ENCODE results near the gene LAMTOR3. TPM values are rescaled to one million over a fixed set of nuclear protein-coding genes. Genes with fewer than 3 reads are reported as not detected.
A peak's percentile ranks its signal among the peaks of the same experiment; 100 is the strongest.

Gene LAMTOR3
- total and polyA plus RNA-seq, 10 of the 15 experiments (the other 5 are each of a cell fraction or from before 2014, with no cell fraction given): 30.1 to 120 (median 65.5) TPM

DNA sequence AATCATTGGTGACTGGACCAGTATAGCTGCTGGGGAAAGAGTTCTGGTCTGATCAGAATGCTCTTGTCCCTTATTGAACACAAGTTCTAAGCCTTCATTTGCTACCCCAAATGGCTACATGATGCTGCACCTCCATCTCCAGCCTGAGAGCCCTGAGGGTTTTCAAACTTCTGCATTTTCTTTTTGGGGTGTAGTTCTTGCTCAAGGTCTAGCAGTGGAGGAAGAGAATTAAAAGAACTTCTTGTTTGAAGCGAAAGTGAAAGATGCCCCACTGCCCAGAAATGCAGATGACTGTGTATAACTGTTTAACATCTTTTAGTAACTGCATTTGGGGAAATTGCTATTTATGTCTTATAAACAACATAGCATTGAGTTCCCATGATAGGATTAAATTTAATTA, 38.5 kb downstream of the LAMTOR3 start (continued):
- TF ChIP-seq ATF2 (IDR thresholded peaks at IDR 0.05; ENCODE audit: low read length) (peak; percentile 28; the same call in 1 of the 2 replicates), TBL1XR1 (IDR thresholded peaks at IDR 0.05; ENCODE audit: low read depth, low read length) (no peak)

DNA sequence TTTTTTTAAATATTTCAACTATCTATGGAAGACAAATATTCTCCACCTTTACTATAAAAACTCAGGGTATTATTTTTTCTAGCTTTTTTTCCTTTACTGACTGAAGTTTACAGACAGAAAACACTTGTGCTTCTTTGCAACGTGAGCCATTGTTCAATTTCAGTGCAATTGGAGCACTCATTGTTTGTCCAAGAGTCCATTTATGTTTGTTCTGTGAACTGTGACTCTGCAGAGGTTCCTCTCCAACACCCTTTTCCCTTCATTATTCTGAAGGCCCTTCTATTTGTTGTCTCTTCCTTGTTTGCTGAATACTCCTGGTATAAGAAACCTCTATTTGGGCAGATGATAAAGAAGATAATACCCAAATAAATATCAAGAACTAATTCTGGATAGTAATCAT, 40.2 kb downstream of the LAMTOR3 start:
- H3K4me2 ChIP-seq (ENCODE audit: control insufficient read depth, insufficient read depth): no peak overlapping the region
- H3K27me3 ChIP-seq (replicated peaks in 1 of 2; ENCODE audit: control insufficient read depth in 2 of 2, insufficient read depth in 2 of 2, low read length in 1 of 2): no peaks in the 10 kb centered on the region
- FAIRE-seq (no peak), DNase-seq (ENCODE audit: low read depth, low spot score) (no peak), ATAC-seq (no peak)
- CTCF ChIA-PET: interaction anchor here (1.2 to 2.0 kb wide), 5 partner anchors 29 to 93 kb away, joined by 3 to 9 read pairs (median 5); no protein-coding TSS in a partner anchor
- H2AFZ ChIP-seq (ENCODE audit: control insufficient read depth, low read depth, low read length): no peak overlapping the region
- H3K79me2 ChIP-seq (ENCODE audit: control insufficient read depth, insufficient read depth, low read length): peaks cover 2% of the 10 kb centered on the region; the same call in 1 of the 2 replicates
- in situ Hi-C loops (cut with MboI): no loop called here
- BruUV-seq (replicated peaks): no TSS peak
- H3K36me3 ChIP-seq (ENCODE audit: control insufficient read depth in 2 of 2, insufficient read depth in 2 of 2, low read length in 1 of 2): peaks cover 4 to 12% of the 10 kb centered on the region in 2 experiments
- intact Hi-C loops (cut with micrococcal nuclease; ENCODE audit: unreplicated experiment): no loop called here
- RAD21 ChIA-PET (ENCODE audit: unreplicated experiment): interaction anchor here (1.0 to 7.4 kb wide), 4 partner anchors 10 to 94 kb away, joined by 3 to 43 read pairs (median 6); partner anchors contain the start of gene DAPP1
- H3K9ac ChIP-seq (ENCODE audit: control insufficient read depth, insufficient read depth, low read length): no peak overlapping the region
- 95% methylated on average over 1 of the region's 1 CpG for WGBS (ENCODE audit: insufficient coverage, insufficient replicate concordance, low lambda C conversion rate, missing lambda C conversion rate)
- H3K27ac ChIP-seq (ENCODE audit: control insufficient read depth, insufficient read depth): no peak overlapping the region
- H4K20me1 ChIP-seq (ENCODE audit: control insufficient read depth, insufficient read depth): no peaks in the 10 kb centered on the region
- no peak overlapping the region for H3K4me3 ChIP-seq
- H3K4me1 ChIP-seq (ENCODE audit: control insufficient read depth, insufficient read depth, low read length): peaks cover 51% of the 10 kb centered on the region
- POLR2A ChIA-PET: interaction anchor here (1.3 to 4.5 kb wide), 3 partner anchors 33 to 37 kb away, joined by 4 to 30 read pairs (median 5); partner anchors contain the start of gene DAPP1
- no peaks in the 10 kb centered on the region; the same call in 2 of the 3 replicates for H3K9me3 ChIP-seq (replicated peaks; ENCODE audit: control insufficient read depth, insufficient read depth, low read length)
- SMC1A ChIA-PET (ENCODE audit: uncharacterized antibody, unreplicated experiment): interaction anchor here (0.6 to 8.4 kb wide), 9 partner anchors 8 to 94 kb away, joined by 3 to 55 read pairs (median 9); partner anchors contain the start of gene DAPP1
- TF ChIP-seq BHLHE40 (IDR thresholded peaks at IDR 0.05; ENCODE audit: borderline replicate concordance in 1 of 2, low read depth in 2 of 2, low read length in 1 of 2) (no peak), CHD2 (IDR thresholded peaks at IDR 0.05; ENCODE audit: borderline replicate concordance, low read depth, low read length) (no peak), E2F8 (IDR thresholded peaks at IDR 0.05; ENCODE audit: low read depth, partially characterized antibody) (no peak), TCF3 (IDR thresholded peaks at IDR 0.05; ENCODE audit: borderline replicate concordance, insufficient read depth, low read depth, low read length) (no peak), ZNF274 (IDR thresholded peaks at IDR 0.05; ENCODE audit: insufficient read depth, insufficient read length) (no peak), ATF7 (IDR thresholded peaks at IDR 0.05; ENCODE audit: low read depth) (no peak), SRF (IDR thresholded peaks at IDR 0.05; ENCODE audit: low read depth in 2 of 2, low read length in 2 of 2) (no peak), ZZZ3 (IDR thresholded peaks at IDR 0.05; ENCODE audit: control insufficient read depth, insufficient read length, low read depth) (no peak), CTCF (IDR thresholded peaks at IDR 0.05 in 2 of 3, conservative IDR thresholded peaks at IDR 0.05 in 1 of 3; ENCODE audit: control insufficient read depth in 2 of 3, extremely low read depth in 1 of 3, insufficient read depth in 1 of 3, low read depth in 3 of 3, low read length in 3 of 3) (no peak), TBL1XR1 (IDR thresholded peaks at IDR 0.05; ENCODE audit: low read depth, low read length) (no peak), ELK1 (IDR thresholded peaks at IDR 0.05; ENCODE audit: low read depth, low read length) (no peak), NR2F1 (conservative IDR thresholded peaks at IDR 0.05) (no peak), POLR2AphosphoS2 (IDR thresholded peaks at IDR 0.05; ENCODE audit: low read depth, low read length) (no peak), ZBED1 (IDR thresholded peaks at IDR 0.05; ENCODE audit: borderline replicate concordance) (no peak)

Data from GM12878 (cell line).